ENCODE measurements around the gene ADAM33. TPM values are rescaled to one million over a fixed set of nuclear protein-coding genes. Genes with fewer than 3 reads are reported as not detected.

ADAM33 gene
- polyA plus RNA-seq, 3 donors, result not detected

DNA sequence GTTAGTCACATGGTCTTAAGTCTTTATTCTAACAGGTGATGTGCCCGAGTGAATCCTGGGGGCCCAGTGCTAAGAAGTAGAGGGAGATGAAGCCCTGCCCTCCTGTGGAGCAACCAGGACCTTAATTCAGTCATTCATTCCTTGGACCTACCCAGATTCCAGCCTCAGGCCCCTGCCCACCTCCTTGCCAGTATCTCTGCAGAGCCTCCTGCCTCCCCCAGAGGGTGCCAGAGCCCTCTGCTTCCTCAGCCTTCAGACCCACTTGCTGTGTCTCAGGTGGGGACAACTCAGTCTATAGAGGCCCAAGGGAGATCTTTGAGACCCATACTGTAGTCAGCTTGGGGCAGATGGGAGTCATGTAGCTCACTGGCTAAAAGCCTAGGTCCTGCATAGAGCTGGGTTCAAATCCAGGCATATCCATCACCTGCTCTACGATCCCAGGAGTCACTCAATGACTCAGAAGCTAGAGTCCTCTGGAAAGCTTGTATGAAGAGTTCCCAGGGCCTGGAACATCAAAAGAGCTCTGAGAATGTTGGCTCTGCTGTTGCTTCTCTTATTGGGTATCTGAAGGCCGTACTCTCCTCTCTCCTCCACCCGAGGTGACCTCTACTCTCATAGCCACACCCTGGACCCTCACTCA, 34.5 kb upstream of the ADAM33 start:
- no peaks in the 10 kb centered on the region for H3K27me3 ChIP-seq (ENCODE audit: control insufficient read depth in 2 of 2, insufficient read depth in 2 of 2, low read length in 2 of 2)
- peaks cover 0 to 3% (median 0%) of the 10 kb centered on the region in 7 donors for H3K9me3 Mint-ChIP-seq
- H4K20me1 ChIP-seq (ENCODE audit: insufficient read depth, low read length), result no peaks in the 10 kb centered on the region
- H3K4me3 Mint-ChIP-seq, result no peak overlapping the region
- H3K4me2 ChIP-seq (replicated peaks; ENCODE audit: extremely low read depth, low read length, poor library complexity, severe bottlenecking), result no peak overlapping the region
- H3K4me1 ChIP-seq (ENCODE audit: control insufficient read depth in 1 of 2, insufficient read depth in 2 of 2, low read length in 2 of 2), result peaks cover 36 to 37% of the 10 kb centered on the region in 2 donors
- WGBS (ENCODE audit: insufficient coverage), result 100% methylated on average over 1 of the region's 4 CpGs
- no peak overlapping the region for H2AFZ ChIP-seq (ENCODE audit: insufficient read depth, low read depth, low read length, poor library complexity, severe bottlenecking)
- peak overlapping the region in 1 of 7 donors; percentile 12 for H3K27ac Mint-ChIP-seq
- peaks cover 0 to 7% (median 5%) of the 10 kb centered on the region in 3 donors for H3K27me3 Mint-ChIP-seq (ENCODE audit: low read depth in 3 of 3)
- H3K4me1 Mint-ChIP-seq, result peaks cover 37% of the 10 kb centered on the region
- no peak overlapping the region for H3K27ac ChIP-seq (ENCODE audit: low read depth in 1 of 2, low read length in 2 of 2)
- H3K9ac ChIP-seq (ENCODE audit: insufficient read depth, low read length, poor library complexity, severe bottlenecking), result no peak overlapping the region
- TF ChIP-seq, protein P1, sequence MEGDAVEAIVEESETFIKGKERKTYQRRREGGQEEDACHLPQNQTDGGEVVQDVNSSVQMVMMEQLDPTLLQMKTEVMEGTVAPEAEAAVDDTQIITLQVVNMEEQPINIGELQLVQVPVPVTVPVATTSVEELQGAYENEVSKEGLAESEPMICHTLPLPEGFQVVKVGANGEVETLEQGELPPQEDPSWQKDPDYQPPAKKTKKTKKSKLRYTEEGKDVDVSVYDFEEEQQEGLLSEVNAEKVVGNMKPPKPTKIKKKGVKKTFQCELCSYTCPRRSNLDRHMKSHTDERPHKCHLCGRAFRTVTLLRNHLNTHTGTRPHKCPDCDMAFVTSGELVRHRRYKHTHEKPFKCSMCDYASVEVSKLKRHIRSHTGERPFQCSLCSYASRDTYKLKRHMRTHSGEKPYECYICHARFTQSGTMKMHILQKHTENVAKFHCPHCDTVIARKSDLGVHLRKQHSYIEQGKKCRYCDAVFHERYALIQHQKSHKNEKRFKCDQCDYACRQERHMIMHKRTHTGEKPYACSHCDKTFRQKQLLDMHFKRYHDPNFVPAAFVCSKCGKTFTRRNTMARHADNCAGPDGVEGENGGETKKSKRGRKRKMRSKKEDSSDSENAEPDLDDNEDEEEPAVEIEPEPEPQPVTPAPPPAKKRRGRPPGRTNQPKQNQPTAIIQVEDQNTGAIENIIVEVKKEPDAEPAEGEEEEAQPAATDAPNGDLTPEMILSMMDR (IDR thresholded peaks at IDR 0.05), result peak; percentile 38
- intact Hi-C loops (cut with micrococcal nuclease), result no loop called here
- H3K79me2 ChIP-seq (ENCODE audit: insufficient read depth, low read length), result no peaks in the 10 kb centered on the region
- H3K4me3 ChIP-seq (replicated peaks in 1 of 3; ENCODE audit: low read depth in 2 of 3, low read length in 3 of 3), result no peak overlapping the region
- no peaks in the 10 kb centered on the region for H3K36me3 Mint-ChIP-seq
- DNase-seq, result no peak
- H3K36me3 ChIP-seq (replicated peaks in 1 of 2; ENCODE audit: control insufficient read depth in 1 of 2, insufficient read depth in 2 of 2, low read length in 2 of 2), result no peaks in the 10 kb centered on the region
- H3K9me3 ChIP-seq (replicated peaks in 1 of 2; ENCODE audit: control insufficient read depth in 1 of 2, insufficient read depth in 1 of 2, low read length in 2 of 2), result no peaks in the 10 kb centered on the region

DNA sequence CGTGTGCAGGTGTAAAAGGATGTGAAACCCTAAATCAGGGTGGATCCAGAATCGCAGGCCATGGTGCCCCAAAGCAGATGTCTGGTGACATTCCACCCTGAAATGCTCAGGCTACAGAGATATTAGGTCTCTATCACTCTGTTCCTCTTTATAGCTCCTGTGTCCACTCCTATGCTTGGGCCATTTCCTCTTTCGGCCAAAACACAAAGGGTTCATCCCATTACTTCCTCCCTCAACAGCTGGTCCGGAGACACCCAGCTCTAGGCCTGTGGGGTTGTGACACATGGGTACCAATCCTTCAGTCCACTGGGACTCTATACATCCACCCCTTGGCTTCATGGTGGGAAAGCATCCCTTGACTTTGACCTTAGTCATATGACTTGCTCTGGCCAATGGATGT, 32.3 kb upstream of the ADAM33 start:
- Histone ChIP-seq H3K9ac (ENCODE audit: insufficient read depth, low read length, poor library complexity, severe bottlenecking) (no peak overlapping the region), H3K4me2 (replicated peaks; ENCODE audit: extremely low read depth, low read length, poor library complexity, severe bottlenecking) (peak overlapping the region; percentile 56), H3K27ac (ENCODE audit: low read depth in 1 of 2, low read length in 2 of 2) (peak overlapping the region; percentile 54 to 58), H3K9me3 (replicated peaks in 1 of 2; ENCODE audit: control insufficient read depth in 1 of 2, insufficient read depth in 1 of 2, low read length in 2 of 2) (no peaks in the 10 kb centered on the region), H2AFZ (ENCODE audit: insufficient read depth, low read depth, low read length, poor library complexity, severe bottlenecking) (no peak overlapping the region), H3K79me2 (ENCODE audit: insufficient read depth, low read length) (no peaks in the 10 kb centered on the region), H3K27me3 (ENCODE audit: control insufficient read depth in 2 of 2, insufficient read depth in 2 of 2, low read length in 2 of 2) (no peaks in the 10 kb centered on the region), H3K36me3 (replicated peaks in 1 of 2; ENCODE audit: control insufficient read depth in 1 of 2, insufficient read depth in 2 of 2, low read length in 2 of 2) (no peaks in the 10 kb centered on the region), H4K20me1 (ENCODE audit: insufficient read depth, low read length) (no peaks in the 10 kb centered on the region), H3K4me3 (replicated peaks in 1 of 3; ENCODE audit: low read depth in 2 of 3, low read length in 3 of 3) (peak overlapping the region in 1 of 3 experiments; percentile 33), H3K4me1 (ENCODE audit: control insufficient read depth in 1 of 2, insufficient read depth in 2 of 2, low read length in 2 of 2) (peaks cover 50 to 57% of the 10 kb centered on the region in 2 donors)
- intact Hi-C loops (cut with micrococcal nuclease), result no loop called here
- peak overlapping the region in 1 of 2 donors; percentile 75 for H3K4me3 Mint-ChIP-seq
- peaks cover 0 to 3% (median 0%) of the 10 kb centered on the region in 7 donors for H3K9me3 Mint-ChIP-seq
- H3K27me3 Mint-ChIP-seq (ENCODE audit: low read depth in 3 of 3), result peaks cover 0 to 8% (median 2%) of the 10 kb centered on the region in 3 donors
- H3K36me3 Mint-ChIP-seq, result no peaks in the 10 kb centered on the region
- peak overlapping the region; percentile 76 to 93 (median 88) for H3K27ac Mint-ChIP-seq
- 0% methylated on average over 4 of the region's 4 CpGs for WGBS (ENCODE audit: insufficient coverage)
- DNase-seq, result peak; percentile 70 to 88 (median 83)
- H3K4me1 Mint-ChIP-seq, result peaks cover 53% of the 10 kb centered on the region
- TF ChIP-seq, protein P1 (IDR thresholded peaks at IDR 0.05), result no peak

Data from CD14-positive monocyte (primary cell).